ENCODE data around the gene ALG6. TPM values are rescaled to one million over a fixed set of nuclear protein-coding genes. Genes with fewer than 3 reads are reported as not detected.

ALG6 gene
- total RNA-seq: 7.0 and 13.1 TPM in 2 replicates

DNA sequence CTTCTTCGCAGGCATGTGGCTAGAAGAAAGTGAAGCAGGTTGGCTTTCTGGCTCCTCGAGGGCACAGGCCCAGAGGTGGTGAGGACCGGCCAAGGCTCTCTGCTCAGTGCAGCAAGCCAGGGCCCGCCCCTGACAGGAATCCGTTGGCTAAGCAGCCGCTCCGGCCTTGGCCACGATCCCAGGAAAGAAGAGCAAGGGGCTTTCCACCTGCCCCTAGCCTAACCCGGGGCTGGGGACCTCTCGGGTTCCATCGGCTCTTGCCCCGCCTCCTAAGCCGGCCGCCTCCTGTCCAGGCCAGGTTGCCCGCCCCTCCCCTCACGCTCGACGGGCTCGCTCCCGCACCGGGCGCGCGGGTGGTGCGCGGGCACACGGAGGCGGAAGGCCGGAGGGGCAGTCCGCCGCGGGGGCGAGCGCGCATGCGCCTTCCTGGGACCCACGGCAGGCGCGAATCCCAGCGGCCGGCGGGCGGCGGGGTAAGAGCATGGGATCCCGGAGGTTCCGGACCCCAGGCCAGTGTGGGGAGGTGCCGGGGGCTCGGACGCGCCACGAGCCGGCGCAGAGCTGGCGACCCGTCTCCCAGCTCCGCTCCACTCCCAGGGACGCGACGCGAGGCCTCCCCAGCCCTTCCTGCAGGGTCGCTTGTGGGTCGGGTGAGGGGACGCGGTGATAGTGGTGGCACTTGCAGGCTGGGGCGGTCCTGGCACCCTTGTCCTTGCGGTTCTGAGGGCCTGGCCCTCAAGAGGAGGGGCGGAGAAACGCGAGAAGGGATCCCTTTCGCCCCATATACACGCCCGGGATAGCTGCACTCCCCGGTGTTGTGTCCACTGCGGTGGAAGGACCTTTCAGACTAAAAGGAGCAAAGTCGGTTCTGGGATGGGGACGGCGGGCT, at the start of gene ALG6:
Gene ALG6, plus strand, starts transcription at position 413 of the 889 bp plus-strand sequence. CDS start 3,351 bp downstream, outside the sequence.

DNA sequence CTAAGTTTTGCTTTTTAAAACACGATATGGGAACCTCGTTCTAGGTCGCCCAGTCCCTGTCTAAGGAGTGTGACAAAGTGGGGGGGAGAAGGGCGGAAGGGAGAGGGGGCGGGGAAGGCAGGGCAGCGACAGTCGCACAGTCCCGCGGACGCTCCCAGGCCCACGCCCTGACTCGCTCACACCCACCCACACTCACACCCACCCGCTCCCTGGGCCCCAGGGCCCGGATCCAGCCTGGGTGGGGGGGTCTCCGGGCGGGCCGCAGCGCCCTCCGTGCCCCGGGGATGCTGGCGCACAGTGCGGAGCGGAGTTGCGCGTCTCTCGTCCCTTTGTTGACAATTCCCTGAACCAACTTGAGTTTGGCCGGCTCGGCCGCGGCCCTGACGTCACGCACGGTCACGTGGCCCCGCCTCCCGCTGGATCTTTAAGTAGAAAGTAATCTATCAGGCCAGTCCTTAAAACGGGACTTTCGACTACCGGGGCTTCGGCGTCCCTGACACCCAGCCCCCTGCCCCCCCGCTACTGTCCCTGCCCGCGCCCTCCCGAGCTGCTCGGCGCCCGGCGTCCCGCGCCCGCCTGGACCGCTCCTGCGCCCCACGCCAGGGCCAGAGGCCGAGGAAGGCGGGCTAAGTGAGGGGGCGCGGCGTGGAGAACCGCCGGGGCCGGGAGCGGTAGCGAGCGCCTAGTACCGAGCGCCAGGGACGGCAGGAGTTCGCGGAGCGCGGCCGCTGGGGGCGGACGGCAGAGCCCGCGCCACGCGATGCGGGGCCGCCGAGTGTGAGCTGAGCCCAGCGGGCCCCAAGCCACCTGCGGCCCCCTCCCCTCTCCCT, 45.1 kb upstream of the ALG6 start, which contains the start of gene FOXD3:
Gene FOXD3, plus strand, starts transcription at position 454 of the 830 bp plus-strand sequence. CDS start 492 bp downstream, outside the sequence.

Other genes starting within 250 kb of the ALG6 start
- gene FOXD3, start 45.1 kb upstream of the ALG6 start, total RNA-seq: not detected in 2 replicates
- gene ITGB3BP, start 155.6 kb downstream of the ALG6 start, total RNA-seq: 19.8 and 20.1 TPM in 2 replicates
- gene EFCAB7, start 155.9 kb downstream of the ALG6 start, total RNA-seq: 1.8 and 4.5 TPM in 2 replicates
- 137 and 318 TPM in 2 replicates for gene PGM1, start 225.8 kb downstream of the ALG6 start, total RNA-seq

All from pericardium fibroblast (primary cell).